ENCODE results near the gene ZEB2. TPM values are rescaled to one million over a fixed set of nuclear protein-coding genes. Genes with fewer than 3 reads are reported as not detected.
A peak's percentile ranks its signal among the peaks of the same experiment; 100 is the strongest.

The ZEB2 gene
- total RNA-seq, 2 donors from 2014 or later, result 76.1 to 91.7 TPM

GRCh38 chr2:144351687-144352086 is 168.2 kb downstream of the ZEB2 start:
- peaks cover 0 to 19% of the 10 kb centered on the region in 2 donors for H3K4me1 ChIP-seq

GRCh38 chr2:144350151-144350802 is 169.6 kb downstream of the ZEB2 start:
- no peaks in the 10 kb centered on the region for H3K36me3 ChIP-seq
- TF ChIP-seq CTCF (IDR thresholded peaks at IDR 0.05), result no peak
- DNase-seq (ENCODE audit: low spot score), result no peak
- H3K4me3 ChIP-seq, result no peak overlapping the region
- no peaks in the 10 kb centered on the region for H3K9me3 ChIP-seq
- H3K27me3 ChIP-seq, result no peaks in the 10 kb centered on the region
- H3K27ac ChIP-seq, result peak overlapping the region; percentile 6
- H3K4me1 ChIP-seq, result peaks cover 0 to 19% of the 10 kb centered on the region in 2 donors

More at GRCh38 chr2:144351687-144352086, 168.2 kb downstream of the ZEB2 start:
- Histone ChIP-seq H3K9me3 (no peaks in the 10 kb centered on the region), H3K4me3 (no peak overlapping the region), H3K36me3 (no peaks in the 10 kb centered on the region), H3K27me3 (no peaks in the 10 kb centered on the region), H3K27ac (no peak overlapping the region)
- TF ChIP-seq CTCF (IDR thresholded peaks at IDR 0.05), result no peak
- no peak for DNase-seq (ENCODE audit: low spot score)

GRCh38 chr2:144349674-144350073 is 170.2 kb downstream of the ZEB2 start:
- Histone ChIP-seq H3K27ac (peak overlapping the region; percentile 6 to 43), H3K27me3 (no peaks in the 10 kb centered on the region), H3K36me3 (no peaks in the 10 kb centered on the region), H3K9me3 (no peaks in the 10 kb centered on the region), H3K4me3 (no peak overlapping the region), H3K4me1 (peaks cover 0 to 19% of the 10 kb centered on the region in 2 donors)
- DNase-seq (ENCODE audit: low spot score), result no peak
- TF ChIP-seq CTCF (IDR thresholded peaks at IDR 0.05), result no peak

GRCh38 chr2:144348846-144349245 is 171.1 kb downstream of the ZEB2 start:
- no peak for DNase-seq (ENCODE audit: low spot score)
- peak overlapping the region in 1 of 2 donors; percentile 43 for H3K27ac ChIP-seq
- H3K36me3 ChIP-seq, result no peaks in the 10 kb centered on the region

GRCh38 chr2:144346229-144346628 is 173.7 kb downstream of the ZEB2 start:
- no peak for TF ChIP-seq CTCF (IDR thresholded peaks at IDR 0.05)
- H3K36me3 ChIP-seq, result no peaks in the 10 kb centered on the region

More at GRCh38 chr2:144348846-144349245, 171.1 kb downstream of the ZEB2 start:
- Histone ChIP-seq H3K9me3 (no peaks in the 10 kb centered on the region), H3K4me1 (peaks cover 0 to 19% of the 10 kb centered on the region in 2 donors), H3K27me3 (no peaks in the 10 kb centered on the region), H3K4me3 (no peak overlapping the region)
- no peak for TF ChIP-seq CTCF (IDR thresholded peaks at IDR 0.05)

GRCh38 chr2:144343145-144343544 is 176.8 kb downstream of the ZEB2 start:
- H3K36me3 ChIP-seq, result no peaks in the 10 kb centered on the region
- no peak overlapping the region for H3K27ac ChIP-seq
- DNase-seq (ENCODE audit: low spot score), result no peak
- no peaks in the 10 kb centered on the region for H3K4me1 ChIP-seq
- H3K27me3 ChIP-seq, result no peaks in the 10 kb centered on the region
- no peak for TF ChIP-seq CTCF (IDR thresholded peaks at IDR 0.05)
- H3K9me3 ChIP-seq, result no peaks in the 10 kb centered on the region
- no peak overlapping the region for H3K4me3 ChIP-seq

More at GRCh38 chr2:144346229-144346628, 173.7 kb downstream of the ZEB2 start:
- Histone ChIP-seq H3K4me3 (no peak overlapping the region), H3K27ac (no peak overlapping the region), H3K27me3 (no peaks in the 10 kb centered on the region), H3K9me3 (no peaks in the 10 kb centered on the region), H3K4me1 (peaks cover 0 to 19% of the 10 kb centered on the region in 2 donors)
- no peak for DNase-seq (ENCODE audit: low spot score)
